K562 (cell line): Measurements from ENCODE around the gene TIMM22.

Experiments used
- CREM ChIP-seq: IDR thresholded peaks from 2 replicates; pipeline ENCODE4 v1.6.1; 2014; ENCODE audit warnings: antibody characterized with exemption, low read depth
- FOXK1 ChIP-seq: sonication (generic); formaldehyde crosslinking; IDR thresholded peaks from 2 replicates; pipeline ENCODE4 v1.8.0; 2022; ENCODE audit warnings: missing genetic modification reagents, mild to moderate bottlenecking, borderline replicate concordance
- GATAD2B ChIP-seq: fragments of 450-650 bp; IDR thresholded peaks from 2 replicates; pipeline ENCODE4 v1.6.1; 2017; ENCODE audit warnings: mild to moderate bottlenecking, borderline replicate concordance
- KDM1A ChIP-seq, 2 experiments: fragments of 450-650 bp; IDR thresholded peaks; 2 replicates each; pipeline ENCODE4 v1.6.1; 2016; ENCODE audit warnings: mild to moderate bottlenecking in 2 of 2
- MTF1 ChIP-seq: fragments of 250-450 bp; sonication (Bioruptor Pico); IDR thresholded peaks from 2 replicates; pipeline ENCODE4 v1.9.0; 2021; ENCODE audit warnings: moderate library complexity, mild to moderate bottlenecking, inconsistent platforms, borderline replicate concordance
- POLR2A ChIP-seq: fragments of 450-650 bp; conservative IDR thresholded peaks from 2 replicates; pipeline ENCODE4 v1.6.1; 2016
- POLR2AphosphoS2 ChIP-seq: IDR thresholded peaks from 2 replicates; pipeline ENCODE4 v1.6.1; 2012; ENCODE audit warnings: low read length, improper control_type of control experiment
- ZBTB7A ChIP-seq: IDR thresholded peaks from 2 replicates; pipeline ENCODE4 v1.6.1; 2011; ENCODE audit warnings: low read depth, mild to moderate bottlenecking, low read length, moderate library complexity, borderline replicate concordance; ENCODE audit not compliant: control insufficient read depth
- ZNF586 ChIP-seq: fragments of 450-650 bp; formaldehyde crosslinking; conservative IDR thresholded peaks from 2 replicates; pipeline ENCODE4 v1.4.0; 2020; ENCODE audit warnings: mild to moderate bottlenecking, moderate library complexity
- TF ChIP-seq, protein P1 (sequence below), 3 experiments: IDR thresholded peaks in 2 of 3; conservative IDR thresholded peaks in 1 of 3; 2 replicates each; pipeline ENCODE4 v1.5.1; 2011 to 2012; ENCODE audit warnings: low read length in 3 of 3, mild to moderate bottlenecking in 3 of 3, control low read depth in 2 of 3, improper control_type of control experiment in 1 of 3, inconsistent platforms in 1 of 3, low read depth in 1 of 3, mixed read lengths in 1 of 3, moderate library complexity in 1 of 3; ENCODE audit not compliant: insufficient read depth in 2 of 3
- TF ChIP-seq, protein P2 (sequence below): sonication (generic); formaldehyde crosslinking; IDR thresholded peaks from 2 replicates; pipeline ENCODE4 v1.8.1; 2022; ENCODE audit warnings: missing genetic modification reagents

DNA sequence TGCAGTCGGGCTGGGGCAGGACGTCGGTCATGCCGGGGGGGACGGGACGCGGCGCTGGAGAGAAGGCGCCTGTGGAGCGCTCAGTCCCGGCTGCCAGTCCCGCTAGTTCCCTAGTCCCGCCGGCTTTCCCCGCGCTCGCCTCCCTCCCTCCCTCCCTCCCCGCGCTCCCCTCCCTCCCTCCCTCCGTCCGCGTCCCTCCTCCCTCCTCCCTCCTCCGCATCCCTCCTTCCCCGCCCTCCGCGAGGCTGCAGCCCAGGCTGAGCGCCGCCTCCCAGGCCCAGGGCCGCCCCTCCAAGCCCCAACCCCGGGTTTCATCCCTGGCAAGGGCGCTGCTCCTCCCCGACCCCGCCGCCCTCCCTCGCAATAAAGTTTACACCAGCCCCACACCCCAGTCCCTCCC is 34.8 kb downstream of the TIMM22 start:
- TF ChIP-seq MTF1 (CRISPR knock-in tag) (no peak), ZBTB7A (no peak), FOXK1 (CRISPR knock-in tag) (no peak), POLR2A (no peak), POLR2AphosphoS2 (no peak), GATAD2B (no peak), ZNF586 (CRISPR knock-in tag) (no peak), KDM1A (IDR thresholded peaks at IDR 0.05) (no peak), CREM (no peak)
- TF ChIP-seq, protein P1, sequence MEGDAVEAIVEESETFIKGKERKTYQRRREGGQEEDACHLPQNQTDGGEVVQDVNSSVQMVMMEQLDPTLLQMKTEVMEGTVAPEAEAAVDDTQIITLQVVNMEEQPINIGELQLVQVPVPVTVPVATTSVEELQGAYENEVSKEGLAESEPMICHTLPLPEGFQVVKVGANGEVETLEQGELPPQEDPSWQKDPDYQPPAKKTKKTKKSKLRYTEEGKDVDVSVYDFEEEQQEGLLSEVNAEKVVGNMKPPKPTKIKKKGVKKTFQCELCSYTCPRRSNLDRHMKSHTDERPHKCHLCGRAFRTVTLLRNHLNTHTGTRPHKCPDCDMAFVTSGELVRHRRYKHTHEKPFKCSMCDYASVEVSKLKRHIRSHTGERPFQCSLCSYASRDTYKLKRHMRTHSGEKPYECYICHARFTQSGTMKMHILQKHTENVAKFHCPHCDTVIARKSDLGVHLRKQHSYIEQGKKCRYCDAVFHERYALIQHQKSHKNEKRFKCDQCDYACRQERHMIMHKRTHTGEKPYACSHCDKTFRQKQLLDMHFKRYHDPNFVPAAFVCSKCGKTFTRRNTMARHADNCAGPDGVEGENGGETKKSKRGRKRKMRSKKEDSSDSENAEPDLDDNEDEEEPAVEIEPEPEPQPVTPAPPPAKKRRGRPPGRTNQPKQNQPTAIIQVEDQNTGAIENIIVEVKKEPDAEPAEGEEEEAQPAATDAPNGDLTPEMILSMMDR (IDR thresholded peaks at IDR 0.05 in 2 of 3, conservative IDR thresholded peaks at IDR 0.05 in 1 of 3; ENCODE audit: insufficient read depth in 2 of 3, low read depth in 1 of 3, low read length in 3 of 3): no peak
- TF ChIP-seq, protein P2, sequence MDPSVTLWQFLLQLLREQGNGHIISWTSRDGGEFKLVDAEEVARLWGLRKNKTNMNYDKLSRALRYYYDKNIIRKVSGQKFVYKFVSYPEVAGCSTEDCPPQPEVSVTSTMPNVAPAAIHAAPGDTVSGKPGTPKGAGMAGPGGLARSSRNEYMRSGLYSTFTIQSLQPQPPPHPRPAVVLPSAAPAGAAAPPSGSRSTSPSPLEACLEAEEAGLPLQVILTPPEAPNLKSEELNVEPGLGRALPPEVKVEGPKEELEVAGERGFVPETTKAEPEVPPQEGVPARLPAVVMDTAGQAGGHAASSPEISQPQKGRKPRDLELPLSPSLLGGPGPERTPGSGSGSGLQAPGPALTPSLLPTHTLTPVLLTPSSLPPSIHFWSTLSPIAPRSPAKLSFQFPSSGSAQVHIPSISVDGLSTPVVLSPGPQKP (CRISPR knock-in tag): no peak
